Ishikawa (cell line): ENCODE results near the gene COL11A1.

Experiments
- CEBPB ChIP-seq: IDR thresholded peaks from 2 replicates; pipeline ENCODE4 v1.6.1; 2012
- CREB1 ChIP-seq: IDR thresholded peaks from 2 replicates; pipeline ENCODE4 v1.6.1; 2012; ENCODE audit warnings: low read depth
- EGR1 ChIP-seq: IDR thresholded peaks from 2 replicates; pipeline ENCODE4 v1.6.1; 2012
- EP300 ChIP-seq: IDR thresholded peaks from 2 replicates; pipeline ENCODE4 v1.6.1; 2012; ENCODE audit warnings: borderline replicate concordance
- FOXM1 ChIP-seq: IDR thresholded peaks from 2 replicates; pipeline ENCODE4 v1.6.1; 2012; ENCODE audit warnings: low read depth, borderline replicate concordance
- NFIC ChIP-seq: IDR thresholded peaks from 2 replicates; pipeline ENCODE4 v1.6.1; 2012
- RAD21 ChIP-seq: IDR thresholded peaks from 2 replicates; pipeline ENCODE4 v1.6.1; 2012; ENCODE audit warnings: low read depth
- TAF1 ChIP-seq: IDR thresholded peaks from 2 replicates; pipeline ENCODE4 v1.6.1; 2012; ENCODE audit warnings: low read depth, mild to moderate bottlenecking
- TCF12 ChIP-seq: IDR thresholded peaks from 2 replicates; pipeline ENCODE4 v1.6.1; 2012; ENCODE audit warnings: low read depth
- TEAD4 ChIP-seq: IDR thresholded peaks from 2 replicates; pipeline ENCODE4 v1.6.1; 2012
- YY1 ChIP-seq: IDR thresholded peaks from 2 replicates; pipeline ENCODE4 v1.6.1; 2012; ENCODE audit warnings: low read depth
- ZBTB7A ChIP-seq: IDR thresholded peaks from 2 replicates; pipeline ENCODE4 v1.6.1; 2012; ENCODE audit warnings: low read depth
- TF ChIP-seq, protein P1 (sequence below): IDR thresholded peaks from 2 replicates; pipeline ENCODE4 v1.6.1; 2012
- TF ChIP-seq, protein P2 (sequence below): IDR thresholded peaks from 2 replicates; pipeline ENCODE4 v1.6.1; 2012
- TF ChIP-seq, protein P3 (sequence below): IDR thresholded peaks from 2 replicates; pipeline ENCODE4 v1.6.1; 2012; ENCODE audit warnings: low read depth, mild to moderate bottlenecking

Gene COL11A1

DNA sequence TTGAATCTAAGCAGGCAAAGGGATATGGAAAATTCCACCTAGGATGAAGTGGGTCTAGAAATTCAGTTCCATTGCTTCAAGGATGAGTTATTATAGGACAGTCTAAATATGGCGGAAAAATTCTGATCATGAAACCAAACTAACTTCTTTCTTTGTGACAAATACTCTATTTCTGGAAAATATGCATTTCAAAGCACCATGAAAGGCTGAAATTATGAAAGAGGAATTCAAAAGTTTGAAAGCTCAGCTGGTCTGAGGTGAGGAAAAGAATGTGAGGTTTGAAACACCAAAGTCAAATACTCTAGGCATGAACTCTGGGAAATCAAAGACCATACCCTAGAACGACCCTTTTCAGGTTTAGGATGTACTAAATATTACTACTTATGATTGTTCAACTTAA lies 36.4 kb upstream of the COL11A1 start:
- TF ChIP-seq ZBTB7A (no peak), EGR1 (no peak)

DNA sequence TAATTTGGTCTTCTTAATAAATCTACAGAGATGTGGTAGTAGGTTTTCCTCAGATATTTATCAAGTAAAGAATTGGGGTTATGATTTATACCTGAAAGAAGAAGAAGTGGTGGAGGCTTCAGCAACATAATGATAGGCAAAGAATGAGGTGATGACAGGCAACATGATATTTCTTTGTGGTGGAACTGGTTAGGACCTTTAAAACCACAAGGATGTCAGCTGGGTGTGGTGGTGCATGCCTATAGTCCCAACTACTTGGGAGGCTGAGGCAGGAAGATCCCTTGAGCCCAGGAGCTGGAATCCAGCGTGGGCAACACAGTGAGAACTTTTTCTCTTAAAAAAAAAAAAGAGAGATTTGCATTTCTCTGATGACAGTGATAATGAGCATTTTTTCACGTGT lies 34.1 kb upstream of the COL11A1 start:
- TF ChIP-seq YY1 (no peak), NFIC (no peak), ZBTB7A (no peak), RAD21 (no peak), FOXM1 (no peak)
- TF ChIP-seq, protein P1, sequence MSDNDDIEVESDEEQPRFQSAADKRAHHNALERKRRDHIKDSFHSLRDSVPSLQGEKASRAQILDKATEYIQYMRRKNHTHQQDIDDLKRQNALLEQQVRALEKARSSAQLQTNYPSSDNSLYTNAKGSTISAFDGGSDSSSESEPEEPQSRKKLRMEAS = no peak
- TF ChIP-seq, protein P2, sequence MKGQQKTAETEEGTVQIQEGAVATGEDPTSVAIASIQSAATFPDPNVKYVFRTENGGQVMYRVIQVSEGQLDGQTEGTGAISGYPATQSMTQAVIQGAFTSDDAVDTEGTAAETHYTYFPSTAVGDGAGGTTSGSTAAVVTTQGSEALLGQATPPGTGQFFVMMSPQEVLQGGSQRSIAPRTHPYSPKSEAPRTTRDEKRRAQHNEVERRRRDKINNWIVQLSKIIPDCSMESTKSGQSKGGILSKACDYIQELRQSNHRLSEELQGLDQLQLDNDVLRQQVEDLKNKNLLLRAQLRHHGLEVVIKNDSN = no peak

DNA sequence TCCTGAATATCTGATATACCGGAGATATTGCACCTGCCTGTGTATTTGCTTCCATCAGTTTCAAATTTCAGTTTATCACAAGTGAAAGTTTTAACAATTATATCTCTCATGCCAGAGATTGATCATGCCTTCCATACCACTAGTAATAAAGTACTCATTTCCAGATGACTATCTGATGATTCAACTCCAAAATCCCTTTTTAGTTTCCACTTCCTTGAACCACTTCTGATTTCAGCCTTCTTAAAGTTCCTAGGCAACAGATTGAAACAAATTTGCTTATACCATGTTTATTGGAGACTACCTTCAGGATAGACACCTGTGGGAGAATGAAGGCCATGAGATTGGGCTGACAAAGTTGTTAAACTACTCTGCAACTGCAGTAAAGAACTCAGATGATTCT lies 21.5 kb upstream of the COL11A1 start:
- TF ChIP-seq TAF1 (no peak), TCF12 (no peak), FOXM1 (no peak), RAD21 (no peak), ZBTB7A (no peak)
- TF ChIP-seq, protein P3, sequence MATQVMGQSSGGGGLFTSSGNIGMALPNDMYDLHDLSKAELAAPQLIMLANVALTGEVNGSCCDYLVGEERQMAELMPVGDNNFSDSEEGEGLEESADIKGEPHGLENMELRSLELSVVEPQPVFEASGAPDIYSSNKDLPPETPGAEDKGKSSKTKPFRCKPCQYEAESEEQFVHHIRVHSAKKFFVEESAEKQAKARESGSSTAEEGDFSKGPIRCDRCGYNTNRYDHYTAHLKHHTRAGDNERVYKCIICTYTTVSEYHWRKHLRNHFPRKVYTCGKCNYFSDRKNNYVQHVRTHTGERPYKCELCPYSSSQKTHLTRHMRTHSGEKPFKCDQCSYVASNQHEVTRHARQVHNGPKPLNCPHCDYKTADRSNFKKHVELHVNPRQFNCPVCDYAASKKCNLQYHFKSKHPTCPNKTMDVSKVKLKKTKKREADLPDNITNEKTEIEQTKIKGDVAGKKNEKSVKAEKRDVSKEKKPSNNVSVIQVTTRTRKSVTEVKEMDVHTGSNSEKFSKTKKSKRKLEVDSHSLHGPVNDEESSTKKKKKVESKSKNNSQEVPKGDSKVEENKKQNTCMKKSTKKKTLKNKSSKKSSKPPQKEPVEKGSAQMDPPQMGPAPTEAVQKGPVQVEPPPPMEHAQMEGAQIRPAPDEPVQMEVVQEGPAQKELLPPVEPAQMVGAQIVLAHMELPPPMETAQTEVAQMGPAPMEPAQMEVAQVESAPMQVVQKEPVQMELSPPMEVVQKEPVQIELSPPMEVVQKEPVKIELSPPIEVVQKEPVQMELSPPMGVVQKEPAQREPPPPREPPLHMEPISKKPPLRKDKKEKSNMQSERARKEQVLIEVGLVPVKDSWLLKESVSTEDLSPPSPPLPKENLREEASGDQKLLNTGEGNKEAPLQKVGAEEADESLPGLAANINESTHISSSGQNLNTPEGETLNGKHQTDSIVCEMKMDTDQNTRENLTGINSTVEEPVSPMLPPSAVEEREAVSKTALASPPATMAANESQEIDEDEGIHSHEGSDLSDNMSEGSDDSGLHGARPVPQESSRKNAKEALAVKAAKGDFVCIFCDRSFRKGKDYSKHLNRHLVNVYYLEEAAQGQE = no peak

DNA sequence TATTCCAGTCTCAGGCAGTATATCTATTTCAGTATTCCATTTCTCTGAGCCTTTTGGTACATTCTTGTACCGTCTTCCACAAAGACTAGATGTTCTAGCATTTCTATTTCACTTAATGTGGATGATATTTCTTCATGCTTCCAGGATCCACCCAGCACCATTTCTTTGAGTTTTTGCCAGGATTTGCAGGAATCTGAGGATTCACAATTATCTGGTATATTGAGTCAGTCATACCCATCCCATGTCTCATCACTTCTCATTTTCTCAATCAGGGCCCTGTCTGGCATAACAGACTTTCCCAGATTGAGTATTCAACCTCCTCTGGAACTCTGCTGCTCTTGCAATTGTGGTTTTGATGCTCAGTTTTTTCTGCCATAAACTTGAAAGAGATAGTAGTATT lies 20.9 kb upstream of the COL11A1 start:
- TF ChIP-seq EGR1 = no peak
- no peak for TF ChIP-seq CEBPB

DNA sequence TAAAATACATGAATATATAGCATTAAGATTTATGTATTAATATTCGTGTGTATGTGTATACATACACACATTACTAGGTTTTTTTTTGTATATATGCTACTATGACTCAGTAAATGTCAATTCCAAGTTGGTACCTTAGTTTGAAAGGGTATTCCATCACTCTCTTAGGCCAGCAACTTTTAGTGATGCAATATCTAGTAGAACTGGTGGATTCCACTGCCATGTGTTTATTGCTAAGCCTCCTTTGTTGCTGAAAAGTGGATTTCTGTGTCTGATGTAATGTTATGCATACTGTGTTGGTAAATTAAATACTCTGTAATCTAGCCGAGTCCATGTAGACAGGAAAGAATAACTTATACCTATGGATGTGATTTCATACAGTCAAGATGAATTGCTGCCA lies 16.9 kb upstream of the COL11A1 start:
- TF ChIP-seq, protein P1 = no peak
- TF ChIP-seq YY1 (no peak), CREB1 (no peak), CEBPB (no peak), NFIC (no peak), ZBTB7A (no peak), TAF1 (no peak), TEAD4 (no peak), EP300 (no peak), FOXM1 (no peak)
- TF ChIP-seq, protein P3 = no peak
- TF ChIP-seq, protein P2 = no peak

DNA sequence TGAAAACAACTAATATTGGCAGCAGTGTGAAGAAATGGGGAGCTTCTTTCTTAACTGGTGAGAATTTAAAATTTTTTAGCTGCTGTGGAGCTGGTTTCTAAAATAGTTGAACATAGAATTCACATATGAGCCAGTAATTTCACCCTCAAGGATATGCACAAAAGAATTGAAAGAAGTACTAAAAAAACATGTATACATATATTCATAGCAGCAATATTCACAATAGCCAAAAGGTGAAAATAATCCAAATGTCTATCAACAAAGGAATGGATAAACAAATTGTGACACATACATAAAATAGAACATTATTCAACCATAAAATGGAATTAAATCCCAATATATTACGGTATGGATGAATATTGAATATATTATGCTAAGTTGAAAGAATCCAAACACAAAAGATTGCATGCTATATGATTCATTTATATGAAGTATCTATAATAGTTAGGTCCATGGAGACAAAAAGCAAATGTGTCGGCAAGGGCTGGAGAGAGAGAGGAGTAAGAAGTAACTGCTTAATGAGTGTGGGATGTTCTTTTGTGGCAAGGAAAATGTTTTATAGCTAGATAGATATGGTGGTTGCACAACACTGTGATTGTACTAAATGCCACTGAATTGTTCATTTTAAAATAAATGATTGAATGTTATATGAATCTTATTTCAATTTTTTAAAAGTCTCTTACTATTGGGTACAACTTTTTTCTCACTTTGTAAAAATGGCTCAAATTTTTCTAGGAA lies 14.8 kb upstream of the COL11A1 start:
- no peak for TF ChIP-seq FOXM1
- no peak for TF ChIP-seq TEAD4
- TF ChIP-seq, protein P1 = no peak
- TF ChIP-seq EP300 = no peak
- no peak for TF ChIP-seq YY1
- no peak for TF ChIP-seq CREB1
- TF ChIP-seq ZBTB7A = no peak
- TF ChIP-seq RAD21 = no peak
- TF ChIP-seq TCF12 = no peak
- no peak for TF ChIP-seq EGR1
- no peak for TF ChIP-seq TAF1
- no peak for TF ChIP-seq CEBPB
- no peak for TF ChIP-seq NFIC
- TF ChIP-seq, protein P3 = no peak
- TF ChIP-seq, protein P2 = no peak
